ENCODE measurements around the gene CTDP1. TPM values are rescaled to one million over a fixed set of nuclear protein-coding genes. Genes with fewer than 3 reads are reported as not detected.

The CTDP1 gene
- polyA plus RNA-seq, 6 donors from 2014 or later: 2.9 to 15.6 (median 9.0) TPM

DNA sequence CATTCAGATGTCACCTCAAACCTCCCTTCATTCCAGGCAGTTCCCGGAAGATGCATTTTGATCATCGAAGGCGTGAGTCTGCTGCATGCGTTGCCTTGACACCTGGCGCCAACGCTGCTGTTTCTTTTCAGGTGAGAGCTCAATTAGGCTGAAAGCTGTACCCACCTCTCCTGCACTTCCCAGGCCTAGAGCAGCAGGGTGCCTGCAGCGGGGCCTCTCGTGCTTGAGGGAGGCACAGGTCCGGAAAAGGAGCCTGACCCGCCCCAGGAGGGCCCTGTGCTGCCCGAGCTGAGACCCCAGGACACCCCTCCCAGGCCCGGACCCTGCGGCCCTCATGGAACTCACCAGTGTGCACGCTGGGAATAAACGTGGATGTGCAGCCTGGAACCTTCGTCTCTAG lies 86.7 kb downstream of the CTDP1 start:
- H3K27ac Mint-ChIP-seq: no peak overlapping the region
- DNase-seq: no peak
- H3K9me3 Mint-ChIP-seq: peaks cover 12 to 39% (median 20%) of the 10 kb centered on the region in 7 donors
- H3K36me3 Mint-ChIP-seq: peaks cover 7 to 16% of the 10 kb centered on the region in 2 donors
- no peak overlapping the region for H3K4me3 Mint-ChIP-seq
- H3K4me1 Mint-ChIP-seq: peaks cover 0 to 3% (median 0%) of the 10 kb centered on the region in 3 donors
- H3K27me3 Mint-ChIP-seq: peaks cover 0 to 21% (median 5%) of the 10 kb centered on the region in 3 donors
- ATAC-seq (ENCODE audit: low read depth in 2 of 2): no peak

- peaks cover 10 to 34% (median 21%) of the 10 kb centered on the region in 7 donors for H3K9me3 Mint-ChIP-seq
- H3K4me3 Mint-ChIP-seq: no peak overlapping the region
- no peaks in the 10 kb centered on the region for H3K4me1 Mint-ChIP-seq
- H3K27ac Mint-ChIP-seq: no peak overlapping the region
- DNase-seq: no peak
- no peak for ATAC-seq (ENCODE audit: low read depth in 2 of 2)
- peaks cover 7 to 16% of the 10 kb centered on the region in 2 donors for H3K36me3 Mint-ChIP-seq
- peaks cover 0 to 36% (median 24%) of the 10 kb centered on the region in 3 donors for H3K27me3 Mint-ChIP-seq
These were observed 89.1 kb downstream of the CTDP1 start for GRCh38 chr18:79768745-79769144.

- ATAC-seq (ENCODE audit: low read depth in 2 of 2): no peak
- H3K36me3 Mint-ChIP-seq: peaks cover 7 to 16% of the 10 kb centered on the region in 2 donors
- no peak overlapping the region for H3K27ac Mint-ChIP-seq
- no peak for DNase-seq
- H3K4me3 Mint-ChIP-seq: no peak overlapping the region
- peaks cover 10 to 34% (median 21%) of the 10 kb centered on the region in 7 donors for H3K9me3 Mint-ChIP-seq
- H3K4me1 Mint-ChIP-seq: no peaks in the 10 kb centered on the region
- H3K27me3 Mint-ChIP-seq: peaks cover 0 to 40% (median 26%) of the 10 kb centered on the region in 3 donors
These were observed 90.3 kb downstream of the CTDP1 start for GRCh38 chr18:79769698-79770500.

DNA sequence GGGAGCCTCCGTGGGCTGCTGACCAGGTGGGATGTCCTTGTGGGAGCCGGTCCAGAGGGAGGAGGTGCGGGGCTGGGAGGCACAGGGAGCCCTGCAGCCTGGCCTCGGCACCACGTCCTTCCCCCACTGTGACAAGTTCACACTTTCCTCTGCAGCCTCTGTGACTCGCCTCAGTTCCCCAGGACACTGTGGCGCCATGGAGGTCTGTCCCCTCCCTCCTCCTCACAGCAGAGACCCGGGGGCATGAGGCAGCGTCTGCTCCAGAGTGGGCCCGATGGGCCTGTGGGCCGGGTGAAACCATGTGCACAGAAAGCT lies 90.9 kb downstream of the CTDP1 start:
- H3K4me1 Mint-ChIP-seq: no peaks in the 10 kb centered on the region
- DNase-seq (no peak), ATAC-seq (ENCODE audit: low read depth in 2 of 2) (no peak)
- peaks cover 0 to 40% (median 26%) of the 10 kb centered on the region in 3 donors for H3K27me3 Mint-ChIP-seq
- H3K36me3 Mint-ChIP-seq: peaks cover 7 to 16% of the 10 kb centered on the region in 2 donors
- no peak overlapping the region for H3K4me3 Mint-ChIP-seq
- no peak overlapping the region for H3K27ac Mint-ChIP-seq
- H3K9me3 Mint-ChIP-seq: peaks cover 10 to 34% (median 21%) of the 10 kb centered on the region in 7 donors

DNA sequence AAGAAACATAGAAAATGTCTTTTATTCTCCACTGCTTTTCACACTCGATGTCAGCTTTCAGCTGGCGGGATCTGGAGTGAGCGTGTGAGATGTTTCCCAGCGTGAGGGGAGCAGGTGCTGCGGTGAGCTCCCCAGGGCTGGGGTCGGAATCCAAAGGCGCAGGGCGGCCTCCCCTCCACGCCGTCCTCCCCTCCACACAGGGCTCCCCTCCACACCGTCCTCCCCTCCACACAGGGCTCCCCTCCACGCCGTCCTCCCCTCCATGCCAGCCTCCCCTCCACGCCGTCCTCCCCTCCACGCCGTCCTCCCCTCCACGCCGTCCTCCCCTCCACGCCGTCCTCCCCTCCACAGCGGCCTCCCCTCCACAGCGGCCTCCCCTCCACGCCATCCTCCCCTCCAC lies 91.2 kb downstream of the CTDP1 start:
- no peak overlapping the region for H3K27ac Mint-ChIP-seq
- H3K27me3 Mint-ChIP-seq: peaks cover 0 to 40% (median 26%) of the 10 kb centered on the region in 3 donors
- H3K9me3 Mint-ChIP-seq: peaks cover 10 to 30% (median 18%) of the 10 kb centered on the region in 7 donors

GRCh38 chr18:79771446-79772107 lies 92.0 kb downstream of the CTDP1 start:
- no peak for DNase-seq
- Mint-ChIP-seq H3K4me3 (no peak overlapping the region), H3K27me3 (peaks cover 1 to 40% (median 28%) of the 10 kb centered on the region in 3 donors), H3K9me3 (peaks cover 10 to 29% (median 15%) of the 10 kb centered on the region in 7 donors), H3K4me1 (no peaks in the 10 kb centered on the region), H3K36me3 (peaks cover 7 to 16% of the 10 kb centered on the region in 2 donors), H3K27ac (no peak overlapping the region)
- ATAC-seq (ENCODE audit: low read depth in 2 of 2): no peak

More for the DNA sequence above, 91.2 kb downstream of the CTDP1 start:
- ATAC-seq (ENCODE audit: low read depth in 2 of 2) (no peak), DNase-seq (no peak)
- Mint-ChIP-seq H3K4me3 (no peak overlapping the region), H3K4me1 (no peaks in the 10 kb centered on the region), H3K36me3 (peaks cover 7 to 16% of the 10 kb centered on the region in 2 donors)

DNA sequence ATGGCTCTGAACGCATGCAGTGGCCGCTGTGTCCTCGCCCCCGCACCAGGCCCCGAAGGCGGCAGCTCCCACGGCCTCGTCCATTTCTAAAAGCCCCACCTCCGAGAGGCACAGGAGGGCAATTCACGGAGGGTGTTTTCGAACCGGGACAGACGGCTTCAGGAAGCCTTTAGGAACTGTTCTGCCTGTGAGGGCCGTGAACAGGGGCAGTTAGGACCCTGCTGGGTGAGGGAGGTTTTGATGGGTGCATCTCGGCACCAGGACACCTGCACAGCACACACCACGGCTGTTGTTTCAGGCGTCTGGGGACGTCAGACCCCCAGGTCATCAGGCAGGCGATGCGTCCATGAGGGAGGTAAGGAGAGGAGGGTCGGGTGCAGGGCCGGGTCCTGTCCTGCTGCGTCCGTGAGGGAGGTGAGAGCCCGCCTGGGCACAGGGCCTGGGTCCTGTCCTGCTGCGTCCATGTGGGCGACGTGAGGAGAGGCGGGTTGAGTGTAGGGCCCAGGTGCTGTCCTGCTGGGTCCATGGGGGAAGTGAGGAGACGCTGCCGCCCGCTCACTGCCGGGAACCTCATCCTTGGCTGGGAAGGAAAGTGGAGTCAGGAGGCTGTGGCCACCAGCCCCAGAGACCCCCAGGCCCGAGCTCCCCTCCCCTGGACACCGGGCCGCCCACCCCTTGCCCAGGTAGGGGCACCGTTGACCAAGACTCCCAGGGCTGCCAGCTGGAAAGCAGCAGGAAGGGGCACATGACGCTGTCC lies 92.7 kb downstream of the CTDP1 start:
- Mint-ChIP-seq H3K4me1 (no peaks in the 10 kb centered on the region), H3K9me3 (peaks cover 9 to 32% (median 14%) of the 10 kb centered on the region in 7 donors), H3K27ac (no peak overlapping the region), H3K27me3 (peaks cover 8 to 38% (median 35%) of the 10 kb centered on the region in 3 donors), H3K36me3 (peaks cover 7 to 10% of the 10 kb centered on the region in 2 donors), H3K4me3 (no peak overlapping the region)
- ATAC-seq (ENCODE audit: low read depth in 2 of 2) (no peak), DNase-seq (no peak)

DNA sequence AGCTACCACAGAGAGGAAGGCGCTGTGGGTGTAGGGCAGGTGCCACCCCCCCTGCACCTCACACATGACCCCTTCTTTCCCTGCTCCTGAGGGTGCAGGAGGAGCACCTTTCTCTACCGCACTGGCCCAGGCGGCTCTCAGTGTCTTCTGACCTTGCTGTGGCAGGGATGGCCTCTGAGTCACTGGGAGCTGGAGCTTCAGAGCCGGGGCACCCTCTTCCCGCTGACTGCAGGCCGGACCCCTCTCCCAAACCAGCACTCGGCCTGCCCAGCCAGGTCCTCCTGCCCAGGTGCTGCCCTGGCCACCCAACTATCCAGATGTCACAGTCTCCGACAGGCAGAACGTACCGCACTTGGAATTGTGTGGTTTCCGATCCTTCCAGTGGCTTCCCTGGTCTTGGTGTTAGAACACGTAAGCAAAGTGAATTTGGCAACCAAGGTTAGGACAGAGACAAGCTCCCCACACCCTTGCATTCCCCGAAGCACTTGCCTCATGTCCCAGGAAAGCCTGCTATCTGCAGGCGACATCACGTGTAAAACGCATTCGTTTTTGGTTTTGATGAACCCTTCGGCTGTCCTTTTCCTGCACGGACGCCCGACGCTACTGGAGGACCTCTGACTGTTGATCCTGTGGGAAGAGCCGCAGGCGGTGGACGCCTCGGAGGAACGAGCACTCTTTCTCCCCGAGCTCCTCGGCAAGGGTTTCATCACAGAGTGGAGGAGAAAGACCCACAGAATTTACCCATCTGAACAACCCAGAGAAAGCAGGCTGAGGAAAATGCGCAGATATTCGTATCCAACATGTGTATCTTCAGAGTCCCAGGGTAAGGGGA lies 93.5 kb downstream of the CTDP1 start:
- H3K4me3 Mint-ChIP-seq: peak overlapping the region in 2 of 8 donors; percentile 33 to 35
- no peaks in the 10 kb centered on the region for H3K4me1 Mint-ChIP-seq
- ATAC-seq (ENCODE audit: low read depth in 2 of 2) (no peak), DNase-seq (no peak)
- H3K36me3 Mint-ChIP-seq: peaks cover under 1 to 2% of the 10 kb centered on the region in 2 donors
- H3K27ac Mint-ChIP-seq: no peak overlapping the region
- H3K27me3 Mint-ChIP-seq: peaks cover 15 to 38% (median 38%) of the 10 kb centered on the region in 3 donors
- H3K9me3 Mint-ChIP-seq: peaks cover under 1 to 24% (median 10%) of the 10 kb centered on the region in 7 donors

DNA sequence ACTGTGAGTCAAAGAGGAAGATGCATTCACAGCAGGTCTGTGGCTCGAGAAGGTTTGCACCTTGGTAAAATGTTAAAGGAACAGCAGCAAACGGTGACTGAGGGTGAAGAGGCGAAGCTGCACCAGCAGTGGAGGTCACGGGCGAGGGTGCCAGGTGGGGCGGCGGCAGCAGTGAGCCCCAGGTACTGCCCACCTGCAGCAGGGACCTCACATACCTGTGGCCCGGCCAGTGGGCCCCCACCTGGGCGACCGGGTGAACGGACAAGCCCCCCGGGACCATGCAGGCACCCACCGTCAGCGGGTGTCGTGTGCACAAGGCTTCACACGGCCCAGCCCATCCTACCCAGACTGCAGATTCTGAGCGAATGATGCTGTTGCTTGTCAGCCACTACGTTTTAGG lies 94.5 kb downstream of the CTDP1 start:
- Mint-ChIP-seq H3K36me3 (no peaks in the 10 kb centered on the region), H3K9me3 (peaks cover 0 to 13% (median 6%) of the 10 kb centered on the region in 7 donors), H3K27me3 (peaks cover 15 to 47% (median 44%) of the 10 kb centered on the region in 3 donors), H3K4me3 (no peak overlapping the region), H3K27ac (no peak overlapping the region), H3K4me1 (no peaks in the 10 kb centered on the region)
- no peak for ATAC-seq (ENCODE audit: low read depth in 2 of 2)
- DNase-seq: no peak

GRCh38 chr18:79775441-79776221 lies 96.0 kb downstream of the CTDP1 start:
- DNase-seq (no peak), ATAC-seq (ENCODE audit: low read depth in 2 of 2) (no peak)
- H3K4me3 Mint-ChIP-seq: no peak overlapping the region
- no peaks in the 10 kb centered on the region for H3K36me3 Mint-ChIP-seq
- H3K9me3 Mint-ChIP-seq: peaks cover 0 to 9% (median 6%) of the 10 kb centered on the region in 7 donors
- no peak overlapping the region for H3K27ac Mint-ChIP-seq
- no peaks in the 10 kb centered on the region for H3K4me1 Mint-ChIP-seq
- peaks cover 15 to 47% (median 39%) of the 10 kb centered on the region in 3 donors for H3K27me3 Mint-ChIP-seq

DNA sequence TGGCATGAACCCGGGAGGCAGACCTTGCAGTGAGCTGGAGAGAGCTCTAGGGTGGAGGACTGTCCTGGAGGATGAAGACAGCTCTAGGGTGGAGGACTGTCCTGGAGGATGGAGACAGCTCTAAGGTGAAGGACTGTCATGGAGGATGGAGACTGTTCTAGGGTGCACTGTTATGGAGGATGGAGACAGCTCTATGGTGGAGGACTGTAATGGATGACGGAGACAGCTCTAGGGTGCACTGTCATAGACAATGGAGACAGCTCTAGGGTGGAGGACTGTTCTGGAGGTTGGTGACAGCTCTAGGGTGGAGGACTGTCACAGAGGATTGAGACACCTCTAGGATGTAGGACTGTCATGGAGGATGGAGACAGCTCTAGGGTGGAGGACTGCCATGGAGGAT lies 97.1 kb downstream of the CTDP1 start:
- H3K27ac Mint-ChIP-seq: no peak overlapping the region

DNA sequence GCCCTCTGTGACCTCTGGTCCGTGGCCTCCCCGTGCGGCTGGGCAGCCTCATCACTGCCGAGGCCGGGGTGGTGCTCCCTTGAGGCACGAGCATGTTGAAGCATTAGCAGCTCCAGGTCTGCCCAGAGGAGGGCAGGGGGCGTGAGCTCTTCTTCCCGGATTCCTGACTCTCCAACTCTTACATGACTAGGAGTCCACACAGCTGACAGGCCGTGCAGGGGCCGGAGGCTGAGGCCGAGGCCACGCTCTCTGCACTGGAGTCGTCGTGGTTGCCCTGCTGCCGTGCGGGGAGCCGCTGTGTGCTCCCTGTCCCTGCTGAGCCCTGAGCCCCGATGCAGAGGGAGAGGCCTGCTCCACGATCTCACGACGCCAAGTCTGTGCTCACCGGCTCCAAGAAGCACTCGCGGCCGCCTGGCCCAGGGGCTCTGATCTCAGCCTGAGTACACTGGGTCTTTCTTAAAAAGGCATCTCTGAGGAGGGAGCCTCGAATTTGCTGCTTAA lies 98.7 kb downstream of the CTDP1 start:
- Mint-ChIP-seq H3K4me1 (no peaks in the 10 kb centered on the region), H3K36me3 (no peaks in the 10 kb centered on the region), H3K27me3 (peaks cover 25 to 43% (median 42%) of the 10 kb centered on the region in 3 donors), H3K9me3 (peaks cover 0 to 9% (median 4%) of the 10 kb centered on the region in 7 donors), H3K4me3 (no peak overlapping the region), H3K27ac (no peak overlapping the region)
- DNase-seq (no peak), ATAC-seq (ENCODE audit: low read depth in 2 of 2) (no peak)

More for the DNA sequence above, 97.1 kb downstream of the CTDP1 start:
- no peak for ATAC-seq (ENCODE audit: low read depth in 2 of 2)
- Mint-ChIP-seq H3K4me1 (no peaks in the 10 kb centered on the region), H3K4me3 (no peak overlapping the region), H3K27me3 (peaks cover 20 to 47% (median 43%) of the 10 kb centered on the region in 3 donors), H3K36me3 (no peaks in the 10 kb centered on the region), H3K9me3 (peaks cover 0 to 9% (median 6%) of the 10 kb centered on the region in 7 donors)
- no peak for DNase-seq
